Transverse colon (tissue), 4 donors: ENCODE results near the gene FRYL. TPM values are rescaled to one million over a fixed set of nuclear protein-coding genes. Genes with fewer than 3 reads are reported as not detected.
"Not testable (repeated sequence)": the region's sequence is repeated elsewhere in the genome, so short reads cannot be mapped to it uniquely, and the experiment has no call there.

Source experiments
- DNase-seq: peaks from one replicate; pipeline ENCODE4 v3.0.0-alpha.2; 2019
- H3K27ac ChIP-seq, 4 donors: fragments of 200-600 bp; sonication (generic); 2 replicates each; pipeline ENCODE4 v1.5.1; 2016 to 2018; ENCODE audit warnings: inconsistent platforms in 4 of 4
- H3K27me3 ChIP-seq: fragments of 200-600 bp; sonication (generic); 2 replicates; pipeline ENCODE4 v1.5.1; 2017; ENCODE audit warnings: inconsistent platforms
- H3K36me3 ChIP-seq, 4 donors: fragments of 200-600 bp; sonication (generic); 2 replicates each; pipeline ENCODE4 v1.5.1; 2017 to 2019; ENCODE audit warnings: inconsistent platforms in 4 of 4
- H3K4me1 ChIP-seq, 4 donors: fragments of 200-600 bp; sonication (generic); 2 replicates each; pipeline ENCODE4 v1.5.1; 2017 to 2020; ENCODE audit warnings: inconsistent platforms in 4 of 4
- H3K4me3 ChIP-seq, 4 donors: fragments of 200-600 bp; sonication (generic); 1 replicate in 1 of 4; 2 replicates in 3 of 4; pipeline versions ENCODE4 v1.5.1 to v1.6.1; 2017 to 2019; ENCODE audit warnings: inconsistent platforms in 4 of 4
- H3K9me3 ChIP-seq, 2 donors: fragments of 200-600 bp; sonication (generic); 2 replicates each; pipeline ENCODE4 v1.5.1; 2017 to 2019; ENCODE audit warnings: inconsistent platforms in 2 of 2
- CTCF ChIP-seq, 5 experiments: fragments of 200-600 bp in 3 of 5; fragments of 450-650 bp in 2 of 5; sonication (generic) in 3 of 5; IDR thresholded peaks; 1 replicate in 2 of 5; 2 replicates in 3 of 5; pipeline ENCODE4 v1.5.1; 2016 to 2017; ENCODE audit warnings: antibody characterized with exemption in 5 of 5, inconsistent platforms in 3 of 5, mild to moderate bottlenecking in 2 of 5, moderate library complexity in 1 of 5
- EP300 ChIP-seq: sonication (generic); formaldehyde crosslinking; IDR thresholded peaks from one replicate; pipeline ENCODE4 v1.6.1; 2017; ENCODE audit warnings: antibody characterized with exemption, low read depth
- POLR2A ChIP-seq: fragments of 450-650 bp; IDR thresholded peaks from one replicate; pipeline ENCODE4 v1.6.1; 2016; ENCODE audit warnings: antibody characterized with exemption, mild to moderate bottlenecking, moderate library complexity
- POLR2AphosphoS5 ChIP-seq, 3 donors: sonication (generic); formaldehyde crosslinking; IDR thresholded peaks; one replicate each; pipeline ENCODE4 v1.6.1; 2016; ENCODE audit warnings: antibody characterized with exemption in 3 of 3
- WGBS, 2 donors: methylation state at CpG; one replicate each; pipeline ENCODE4 v1.1.5; 2018; ENCODE audit warnings: low coverage in 1 of 2; 5-methylcytosine and 5-hydroxymethylcytosine counted together
- in situ Hi-C, 4 donors: fragments of 200-750 bp; cut with MboI; loops; one replicate each; pipeline versions ENCODE4 v1.15.0 to v1.15.1; 2017; ENCODE audit warnings: low sequenced_read_pairs in 3 of 4, low pct_ligation_motif_present in 1 of 4, low pct_unique_long_range_greater_than_20kb in 1 of 4
- intact Hi-C: fragments of 100-400 bp; cut with DNase I; formaldehyde crosslinking; loops from one replicate; pipeline ENCODE4 v1.15.1; 2023; ENCODE audit warnings: low total_unique reads
- total RNA-seq, 4 donors: library from RNA; depleted of rRNA; stranded (reverse); fragments of >200 nt; gene quantifications; one replicate each; pipeline ENCODE4 v1.1.0, GENCODE V29; 2016

The FRYL gene
- total RNA-seq, 4 donors from 2014 or later, result 477 to 645 (median 545) TPM

DNA sequence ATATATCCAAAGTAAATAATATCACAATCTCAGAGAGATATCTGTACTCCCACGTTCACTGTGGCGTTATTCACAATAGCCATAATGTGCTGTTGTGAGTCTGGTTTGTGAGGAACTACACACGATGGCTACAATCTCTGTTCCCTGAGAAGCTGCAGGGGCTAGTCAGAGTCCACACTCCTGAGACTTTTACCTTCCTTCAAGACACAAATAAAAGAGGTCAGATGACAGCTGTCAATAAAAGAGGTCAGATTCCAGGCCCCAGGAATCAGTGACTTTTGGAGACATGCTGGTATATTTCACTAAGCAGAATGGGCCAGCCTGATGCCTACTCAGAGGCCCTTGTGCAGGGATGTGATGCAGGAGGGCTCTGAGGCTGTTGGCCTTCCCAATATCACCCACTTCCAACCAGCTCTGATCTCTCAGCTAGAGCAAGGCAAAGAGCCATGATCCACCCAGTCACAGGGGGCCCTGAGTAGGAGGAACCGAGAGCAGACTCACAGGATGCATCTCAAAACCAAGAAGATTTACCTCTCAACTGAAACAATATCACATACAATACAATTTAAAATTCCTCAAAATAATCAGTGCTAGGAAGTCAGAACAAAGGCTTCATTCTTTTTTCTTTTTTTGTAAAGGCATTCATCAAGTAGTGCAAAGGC, 13.8 kb downstream of the FRYL start:
- no peak for DNase-seq
- Histone ChIP-seq H3K27ac (no peak overlapping the region), H3K27me3 (no peaks in the 10 kb centered on the region), H3K36me3 (no peaks in the 10 kb centered on the region), H3K4me1 (peaks cover 0 to 24% (median 9%) of the 10 kb centered on the region in 4 donors), H3K4me3 (no peak overlapping the region), H3K9me3 (no peaks in the 10 kb centered on the region)
- intact Hi-C loops (no loop called here), in situ Hi-C loops (no loop called here)
- WGBS, 2 donors, result 68 to 84% methylated on average over 3 to 4 of the region's 4 CpGs
- no peak for TF ChIP-seq POLR2AphosphoS5 (IDR thresholded peaks at IDR 0.05)
- no peak for TF ChIP-seq EP300
- no peak for TF ChIP-seq CTCF (IDR thresholded peaks at IDR 0.05)
- TF ChIP-seq POLR2A, result no peak

DNA sequence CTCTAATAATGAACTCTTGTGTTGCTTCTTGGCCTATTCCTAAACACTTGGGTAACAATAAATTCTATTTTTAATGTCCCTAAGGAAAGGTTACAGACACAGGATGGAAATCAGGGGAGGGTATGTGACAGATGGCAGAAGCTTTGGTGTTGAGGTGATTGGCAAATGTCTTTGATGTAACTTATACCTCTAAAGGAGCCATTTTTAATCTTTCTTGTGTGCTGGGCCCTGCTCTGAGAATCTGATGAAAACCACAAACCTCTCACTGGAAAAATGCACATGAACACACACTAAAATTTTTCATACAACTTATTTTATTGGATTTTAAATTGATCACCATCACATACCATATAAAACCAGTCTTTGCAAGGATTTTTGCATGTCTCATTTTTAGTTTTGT, 17.7 kb downstream of the FRYL start:
- Histone ChIP-seq H3K27me3 (no peaks in the 10 kb centered on the region), H3K4me1 (peaks cover 0 to 17% (median 9%) of the 10 kb centered on the region in 4 donors), H3K27ac (no peak overlapping the region), H3K4me3 (no peak overlapping the region), H3K9me3 (no peaks in the 10 kb centered on the region), H3K36me3 (no peaks in the 10 kb centered on the region)
- in situ Hi-C loops, result no loop called here
- intact Hi-C loops, result no loop called here
- TF ChIP-seq EP300, result no peak
- TF ChIP-seq CTCF (IDR thresholded peaks at IDR 0.05), result no peak
- no peak for TF ChIP-seq POLR2AphosphoS5 (IDR thresholded peaks at IDR 0.05)
- no peak for DNase-seq

- no peaks in the 10 kb centered on the region for H3K36me3 ChIP-seq
- no peaks in the 10 kb centered on the region for H3K27me3 ChIP-seq
- H3K4me1 ChIP-seq, result peaks cover 0 to 12% (median 7%) of the 10 kb centered on the region in 4 donors
- no peaks in the 10 kb centered on the region for H3K9me3 ChIP-seq
- H3K27ac ChIP-seq, result no peak overlapping the region
- TF ChIP-seq CTCF (IDR thresholded peaks at IDR 0.05) (no peak), EP300 (no peak), POLR2AphosphoS5 (IDR thresholded peaks at IDR 0.05) (no peak), POLR2A (no peak)
- no peak overlapping the region for H3K4me3 ChIP-seq
- intact Hi-C loops (no loop called here), in situ Hi-C loops (no loop called here)
- 86 to 89% methylated on average over 3 of the region's 3 CpGs for WGBS, 2 donors
- no peak for DNase-seq
Observed at GRCh38 chr4:48761286-48761685, 18.8 kb downstream of the FRYL start.

- 95 to 100% methylated on average over 2 to 5 of the region's 5 CpGs for WGBS, 2 donors
- intact Hi-C loops, H3K4me1 ChIP-seq: not testable (repeated sequence)
Observed at GRCh38 chr4:48758703-48759102, 21.4 kb downstream of the FRYL start.

GRCh38 chr4:48756689-48757220, 23.3 kb downstream of the FRYL start:
- intact Hi-C loops (no loop called here), in situ Hi-C loops (no loop called here)
- Histone ChIP-seq H3K27me3 (no peaks in the 10 kb centered on the region), H3K9me3 (no peaks in the 10 kb centered on the region), H3K27ac (no peak overlapping the region), H3K36me3 (no peaks in the 10 kb centered on the region), H3K4me3 (no peak overlapping the region), H3K4me1 (peaks cover 9 to 19% (median 13%) of the 10 kb centered on the region in 4 donors)
- no peak for DNase-seq
- WGBS, 2 donors, result 96% methylated on average over 4 of the region's 4 CpGs; no CpG with 5 or more reads in 1 of the 2 donors
- TF ChIP-seq CTCF (IDR thresholded peaks at IDR 0.05) (no peak), POLR2A (no peak), POLR2AphosphoS5 (IDR thresholded peaks at IDR 0.05) (no peak), EP300 (no peak)

More at GRCh38 chr4:48758703-48759102, 21.4 kb downstream of the FRYL start:
- in situ Hi-C loops, DNase-seq, H3K27ac ChIP-seq, H3K27me3 ChIP-seq, H3K36me3 ChIP-seq, H3K9me3 ChIP-seq, H3K4me3 ChIP-seq: not testable (repeated sequence)
